Spinal cord (tissue), 10 donors: ENCODE measurements around the gene SULT1A1. TPM values are rescaled to one million over a fixed set of nuclear protein-coding genes. Genes with fewer than 3 reads are reported as not detected.
A peak's percentile ranks its signal among the peaks of the same experiment; 100 is the strongest.
"Not testable (repeated sequence)": the region's sequence is repeated elsewhere in the genome, so short reads cannot be mapped to it uniquely, and the experiment has no call there.

Experiments used
- DNase-seq, 6 donors: peaks; one replicate each; pipeline versions ENCODE4 v3.0.0 to v3.0.0-alpha.2; 2013 to 2015; ENCODE audit warnings: low spot score in 6 of 6, low read depth in 4 of 6
- H3K27ac ChIP-seq: one replicate; pipeline ENCODE4 v1.5.1; 2013; ENCODE audit warnings: low read depth, low read length, control low read depth
- H3K27me3 ChIP-seq: one replicate; pipeline ENCODE4 v1.6.1; 2013; ENCODE audit warnings: low read length; ENCODE audit not compliant: control insufficient read depth, insufficient read depth
- H3K36me3 ChIP-seq: one replicate; pipeline ENCODE4 v1.6.1; 2013; ENCODE audit warnings: low read length; ENCODE audit not compliant: control insufficient read depth, insufficient read depth
- H3K4me1 ChIP-seq: one replicate; pipeline ENCODE4 v1.6.1; 2013; ENCODE audit warnings: low read length; ENCODE audit not compliant: control insufficient read depth, insufficient read depth
- H3K4me3 ChIP-seq: one replicate; pipeline ENCODE4 v1.5.1; 2013; ENCODE audit warnings: low read depth, low read length, control low read depth
- H3K9me3 ChIP-seq: one replicate; pipeline ENCODE4 v1.6.1; 2013; ENCODE audit warnings: low read length; ENCODE audit not compliant: control insufficient read depth, insufficient read depth
- WGBS: methylation state at CpG from one replicate; pipeline ENCODE4 v1.1.5; 2013; ENCODE audit warnings: missing lambda C conversion rate; ENCODE audit not compliant: insufficient coverage; 5-methylcytosine and 5-hydroxymethylcytosine counted together
- long read RNA-seq, 4 donors: transcript quantifications; one replicate each; lab custom pipeline, GENCODE V29; 2026
- polyA plus RNA-seq, 2 donors: library from polyadenylated mRNA; unstranded; fragments of 120-200 nt; gene quantifications; one replicate each; pipeline ENCODE4 v1.2.1, GENCODE V29; 2013; ENCODE audit not compliant: insufficient read length in 2 of 2
- total RNA-seq, 2 donors: library from RNA; depleted of rRNA in 1 of 2; stranded (reverse); fragments of 120-200 nt in 1 of 2; fragments of >200 nt in 1 of 2; gene quantifications; one replicate each; pipeline versions ENCODE4 v1.2.3 to v1.2.4, GENCODE V29; 2013 to 2014
- donor health status: healthy.

SULT1A1 gene
- 10 to 100 TPM; 18.8 to 73.9 TPM for total RNA-seq
- 10 to 100 TPM; 24.2 to 35.4 TPM for polyA plus RNA-seq
- long read RNA-seq, donor 1, full-length matches to known transcripts, result 16 of 24 reads
- long read RNA-seq, donor 1, partial matches to known transcripts, result 8 of 24 reads
- long read RNA-seq, donor 1, other reads (novel, unspliced or antisense), result 0 of 24 reads
- long read RNA-seq, donor 2, partial matches to known transcripts, result 0 of 2 reads
- long read RNA-seq, donor 2, other reads (novel, unspliced or antisense), result 0 of 2 reads
- long read RNA-seq, donor 3, partial matches to known transcripts, result 0 of 4 reads
- long read RNA-seq, donor 3, other reads (novel, unspliced or antisense), result 0 of 4 reads
- long read RNA-seq, donor 4, full-length matches to known transcripts, result 11 of 16 reads
- long read RNA-seq, donor 4, partial matches to known transcripts, result 5 of 16 reads
- long read RNA-seq, donor 4, other reads (novel, unspliced or antisense), result 0 of 16 reads

GRCh38 chr16:28609631-28610594 lies at the start of gene SULT1A1:
Gene SULT1A1, minus strand, starts transcription at chr16:28610044. Its CDS starts 1,189 bp downstream, at chr16:28608855.
- DNase-seq, result peak in 1 of 6 donors; percentile 38
- Histone ChIP-seq H3K4me1 (no peaks in the 10 kb centered on the region), H3K27me3 (no peaks in the 10 kb centered on the region), H3K9me3 (no peaks in the 10 kb centered on the region), H3K4me3 (peak within 1 kb of the TSS; percentile 32), H3K36me3 (peaks cover 21% of the 10 kb centered on the region), H3K27ac (peak within 1 kb of the TSS; percentile 76)
- 49% methylated on average over 10 of the region's 11 CpGs for WGBS

GRCh38 chr16:28639959-28640358 lies 30.1 kb upstream of the SULT1A1 start:
- not testable (repeated sequence) for H3K9me3 ChIP-seq, H3K27me3 ChIP-seq, H3K4me3 ChIP-seq, DNase-seq, H3K27ac ChIP-seq, H3K36me3 ChIP-seq, H3K4me1 ChIP-seq
- WGBS, result no CpG with 5 or more reads among the region's 2 CpGs

- H3K27ac ChIP-seq, H3K4me3 ChIP-seq, H3K27me3 ChIP-seq, DNase-seq, H3K4me1 ChIP-seq, H3K36me3 ChIP-seq, H3K9me3 ChIP-seq: not testable (repeated sequence)
- WGBS, result 14% methylated on average over 1 of the region's 5 CpGs
These were observed 28.5 kb upstream of the SULT1A1 start for GRCh38 chr16:28638359-28638758.

GRCh38 chr16:28637765-28638164 lies 27.9 kb upstream of the SULT1A1 start, which contains the start of gene NPIPB8:
Gene NPIPB8, plus strand, starts transcription at chr16:28638065. Its CDS starts 296 bp downstream, at chr16:28638361.
- not testable (repeated sequence) for H3K9me3 ChIP-seq, H3K36me3 ChIP-seq, H3K4me1 ChIP-seq, H3K27ac ChIP-seq, DNase-seq, H3K4me3 ChIP-seq, H3K27me3 ChIP-seq
- no CpG with 5 or more reads among the region's 1 CpG for WGBS

- no CpG with 5 or more reads among the region's 5 CpGs for WGBS
- not testable (repeated sequence) for H3K4me1 ChIP-seq, DNase-seq, H3K9me3 ChIP-seq, H3K4me3 ChIP-seq, H3K27ac ChIP-seq, H3K27me3 ChIP-seq, H3K36me3 ChIP-seq
These were observed 26.4 kb upstream of the SULT1A1 start for GRCh38 chr16:28636093-28636823.

- not testable (repeated sequence) for H3K27ac ChIP-seq, H3K4me3 ChIP-seq, H3K4me1 ChIP-seq, H3K36me3 ChIP-seq, H3K27me3 ChIP-seq, H3K9me3 ChIP-seq, DNase-seq
- WGBS, result 60% methylated on average over 1 of the region's 5 CpGs
These were observed 21.1 kb upstream of the SULT1A1 start for GRCh38 chr16:28630905-28631304.

- peak overlapping the region; percentile 31 for H3K4me3 ChIP-seq
- H3K27ac ChIP-seq, result no peak overlapping the region
- 2% methylated on average over 61 of the region's 68 CpGs for WGBS
- H3K9me3 ChIP-seq, result no peaks in the 10 kb centered on the region
- peaks cover 11% of the 10 kb centered on the region for H3K4me1 ChIP-seq
- peak; percentile 26 to 85 (median 44) for DNase-seq
- peaks cover 2% of the 10 kb centered on the region for H3K36me3 ChIP-seq
- H3K27me3 ChIP-seq, result no peaks in the 10 kb centered on the region
These were observed 13.4 kb upstream of the SULT1A1 start for GRCh38 chr16:28623172-28623711.

GRCh38 chr16:28622532-28623171 lies 12.8 kb upstream of the SULT1A1 start:
- 43% methylated on average over 23 of the region's 24 CpGs for WGBS
- peak in 1 of 6 donors; percentile 0 for DNase-seq
- peaks cover 11% of the 10 kb centered on the region for H3K4me1 ChIP-seq
- not testable (repeated sequence) for H3K27me3 ChIP-seq, H3K36me3 ChIP-seq, H3K9me3 ChIP-seq, H3K27ac ChIP-seq
- peak overlapping the region; percentile 27 for H3K4me3 ChIP-seq
